Lung microvascular endothelial cell (primary cell): ENCODE measurements around the gene PHIP. TPM values are rescaled to one million over a fixed set of nuclear protein-coding genes. Genes with fewer than 3 reads are reported as not detected.
"Not testable (repeated sequence)": the region's sequence is repeated elsewhere in the genome, so short reads cannot be mapped to it uniquely, and the experiment has no call there.

Source experiments
- DNase-seq, 2 donors: peaks; one replicate each; pipeline versions ENCODE4 v3.0.0 to v3.0.0-alpha.2; 2010; ENCODE audit warnings: low read depth in 2 of 2
- total RNA-seq: library from RNA; depleted of rRNA; stranded (reverse); fragments of >200 nt; gene quantifications from 2 replicates; pipeline ENCODE4 v1.2.1, GENCODE V29; 2014

Gene PHIP
- total RNA-seq, 1 donor from 2014 or later, result 16.1 TPM

- DNase-seq, result no peak
Observed at GRCh38 chr6:78925317-78925716, 152.7 kb downstream of the PHIP start.

DNA sequence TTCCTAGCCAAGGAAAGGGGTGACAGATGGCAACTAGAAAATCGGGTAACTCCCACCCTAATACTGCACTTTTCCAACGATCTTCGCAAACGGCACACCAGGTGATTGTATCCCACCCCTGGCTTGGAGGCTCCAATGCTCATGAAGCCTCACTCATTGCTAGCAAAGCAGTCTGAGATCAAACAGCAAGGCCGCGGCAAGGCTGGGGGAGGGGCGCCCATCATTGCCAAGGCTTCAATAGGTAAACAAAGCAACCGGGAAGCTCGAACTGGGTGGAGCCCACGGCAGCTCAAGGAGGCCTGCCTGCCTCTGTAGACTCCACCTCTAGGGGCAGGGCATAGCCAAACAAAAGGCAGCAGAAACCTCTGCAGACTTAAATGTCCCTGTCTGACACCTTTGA lies 156.9 kb downstream of the PHIP start:
- not testable (repeated sequence) for DNase-seq

DNA sequence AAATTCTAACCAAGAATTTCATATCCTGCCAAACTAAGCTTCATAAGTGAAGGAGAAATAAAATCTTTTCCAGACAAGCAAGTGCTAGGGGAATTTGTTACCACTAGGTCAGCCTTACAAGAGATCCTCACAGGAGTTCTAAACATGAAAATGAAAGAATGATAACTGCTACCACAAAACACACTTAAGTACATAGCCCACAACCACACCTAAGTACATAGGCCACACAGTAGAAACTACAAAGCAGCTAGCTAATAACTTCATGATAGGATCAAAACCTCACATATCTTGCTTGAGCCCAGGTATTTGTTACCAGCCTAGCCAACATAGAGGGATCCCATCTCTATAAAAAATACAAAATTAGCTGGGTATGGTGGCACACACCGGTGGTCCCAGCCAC lies 160.3 kb downstream of the PHIP start:
- no peak for DNase-seq

- no peak for DNase-seq
Observed at GRCh38 chr6:78916411-78916810, 161.6 kb downstream of the PHIP start.

DNA sequence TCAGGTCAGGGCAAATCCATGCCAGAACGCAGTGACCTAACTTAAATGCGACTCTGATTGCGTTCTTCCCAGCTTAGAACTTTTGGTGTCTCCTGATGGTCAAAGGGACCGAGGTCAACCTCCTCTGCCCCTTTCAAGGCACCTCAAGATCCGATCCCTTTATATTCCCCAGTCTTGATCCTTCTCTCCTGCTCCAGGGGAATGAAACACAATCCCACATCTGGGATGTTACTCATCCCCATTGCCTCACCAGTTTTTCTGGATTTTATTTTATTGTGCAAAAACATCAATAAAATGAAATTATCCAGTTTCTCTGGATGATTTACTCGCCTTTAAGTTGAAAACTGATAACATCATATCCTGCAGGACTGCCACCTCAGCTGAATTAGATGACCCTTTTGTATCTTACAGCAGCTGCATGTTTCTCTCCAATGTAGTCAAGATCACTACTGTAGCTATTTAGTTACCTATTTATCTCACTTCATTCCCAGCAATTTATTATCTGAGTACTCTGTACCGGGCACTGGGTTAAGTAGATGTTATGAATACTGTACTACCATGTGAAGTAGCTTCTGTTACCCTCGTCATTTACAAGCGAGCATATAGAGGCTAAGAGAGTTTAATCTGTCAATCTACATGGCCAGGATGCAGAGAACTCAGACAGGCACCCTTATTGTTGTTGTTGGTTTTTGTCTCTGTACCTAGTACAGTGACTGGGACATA lies 166.7 kb downstream of the PHIP start:
- DNase-seq, result no peak

- DNase-seq, result peak; percentile 10 to 13
Observed at GRCh38 chr6:78910591-78911171, 167.4 kb downstream of the PHIP start.

GRCh38 chr6:78910010-78910409 lies 168.0 kb downstream of the PHIP start:
- no peak for DNase-seq

GRCh38 chr6:78909391-78909790 lies 168.7 kb downstream of the PHIP start:
- DNase-seq, result peak in 1 of 2 donors; percentile 11

GRCh38 chr6:78908621-78909020 lies 169.4 kb downstream of the PHIP start:
- DNase-seq, result no peak

GRCh38 chr6:78896227-78896626 lies 181.8 kb downstream of the PHIP start:
- DNase-seq, result no peak

DNA sequence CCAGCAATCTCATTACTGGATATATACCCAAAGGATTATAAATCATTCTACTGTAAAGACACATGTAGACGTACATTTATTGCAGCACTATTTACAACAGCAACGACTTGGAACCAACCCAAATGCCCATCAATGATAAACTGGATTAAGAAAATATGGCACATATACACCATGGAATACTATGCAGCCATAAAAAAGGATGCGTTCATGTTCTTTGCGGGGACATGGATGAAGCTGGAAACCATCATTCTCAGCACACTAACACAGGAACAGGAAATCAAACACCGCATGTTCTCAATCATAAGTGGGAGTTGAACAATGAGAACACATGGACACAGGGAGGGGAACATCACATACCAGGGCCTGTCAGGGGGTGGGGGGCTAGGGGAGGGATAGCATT lies 188.2 kb downstream of the PHIP start:
- not testable (repeated sequence) for DNase-seq

Other genes starting within 250 kb of the PHIP start
- gene IRAK1BP1, start 210.7 kb downstream of the PHIP start, total RNA-seq, result 1.5 and 2.2 TPM in 2 replicates
- 44.0 and 61.1 TPM in 2 replicates for gene HMGN3, start 156.4 kb upstream of the PHIP start, total RNA-seq